IMR-90 (cell line): ENCODE data around the gene MAST3. TPM values are rescaled to one million over a fixed set of nuclear protein-coding genes. Genes with fewer than 3 reads are reported as not detected.

Experiments used
- ATAC-seq: fragments of 200-7000 bp; cut with Tn5 transposase; 2 replicates; pipeline ENCODE4 v1.9.1; 2020; ENCODE audit warnings: low read depth, mild to moderate bottlenecking, moderate library complexity
- BruUV-seq: library from RNA; stranded (reverse); fragments of 400-500 nt; replicated peaks from 2 replicates; lab custom pipeline; 2021; lab: Mats Ljungman, UMichigan
- CTCF ChIA-PET: fragments of 300-600 bp; formaldehyde crosslinking; extraction: SDS; loops from one replicate; lab custom pipeline; 2021; ENCODE audit warnings: antibody characterized with exemption; lab: Yijun Ruan, JAX
- POLR2A ChIA-PET: fragments of 300-600 bp; sonication (Branson Sonifier 250); formaldehyde crosslinking; loops from one replicate; lab custom pipeline; 2022; ENCODE audit warnings: antibody characterized with exemption; ENCODE audit not compliant: unreplicated experiment; lab: Charles Lee
- DNase-seq: peaks from one replicate; pipeline ENCODE4 v3.0.0; 2013
- H2AFZ ChIP-seq: replicated peaks from 2 replicates; pipeline ENCODE3; 2013; ENCODE audit warnings: low read length, mild to moderate bottlenecking; ENCODE audit not compliant: poor library complexity
- H2AK5ac ChIP-seq: 2 replicates; pipeline ENCODE4 v1.6.1; 2013; ENCODE audit warnings: low read depth, low read length, inconsistent platforms
- H2AK9ac ChIP-seq: replicated peaks from 2 replicates; pipeline ENCODE3; 2013; ENCODE audit warnings: mild to moderate bottlenecking, low read depth, low read length, moderate library complexity; ENCODE audit not compliant: poor library complexity
- H2BK120ac ChIP-seq: 2 replicates; pipeline ENCODE4 v1.6.1; 2013; ENCODE audit warnings: low read depth, low read length, inconsistent platforms
- H2BK15ac ChIP-seq: 3 replicates; pipeline ENCODE4 v1.6.1; 2013; ENCODE audit warnings: low read depth, low read length, inconsistent platforms
- H2BK20ac ChIP-seq: 2 replicates; pipeline ENCODE4 v1.6.1; 2013; ENCODE audit warnings: low read depth, mild to moderate bottlenecking, inconsistent platforms, low read length, moderate library complexity
- H2BK5ac ChIP-seq: 2 replicates; pipeline ENCODE4 v1.6.1; 2013; ENCODE audit warnings: mild to moderate bottlenecking, low read depth, low read length, inconsistent platforms; ENCODE audit not compliant: poor library complexity, severe bottlenecking
- H3K14ac ChIP-seq: replicated peaks from 2 replicates; pipeline ENCODE4 v1.6.1; 2013; ENCODE audit warnings: low read depth, low read length, inconsistent platforms
- H3K18ac ChIP-seq: 2 replicates; pipeline ENCODE4 v1.6.1; 2013; ENCODE audit warnings: low read depth, low read length, control low read depth
- H3K23ac ChIP-seq: 2 replicates; pipeline ENCODE4 v1.6.1; 2013; ENCODE audit warnings: low read depth, low read length, inconsistent platforms
- H3K27ac ChIP-seq: 2 replicates; pipeline ENCODE4 v1.5.1; 2013; ENCODE audit warnings: mild to moderate bottlenecking, control low read depth, low read length; ENCODE audit not compliant: insufficient read depth
- H3K27me3 ChIP-seq: 2 replicates; pipeline ENCODE4 v1.6.1; 2013; ENCODE audit warnings: low read length; ENCODE audit not compliant: control insufficient read depth, insufficient read depth
- H3K36me3 ChIP-seq: 2 replicates; pipeline ENCODE4 v1.6.1; 2013; ENCODE audit warnings: low read length, mixed read lengths; ENCODE audit not compliant: control insufficient read depth, insufficient read depth
- H3K4ac ChIP-seq: 2 replicates; pipeline ENCODE4 v1.6.1; 2013; ENCODE audit warnings: low read depth, low read length, inconsistent platforms
- H3K4me1 ChIP-seq: 2 replicates; pipeline ENCODE4 v1.6.1; 2013; ENCODE audit warnings: low read length, mixed read lengths; ENCODE audit not compliant: control insufficient read depth, insufficient read depth
- H3K4me2 ChIP-seq: 2 replicates; pipeline ENCODE4 v1.6.1; 2013; ENCODE audit warnings: low read depth, mild to moderate bottlenecking, control low read depth, low read length, moderate library complexity
- H3K4me3 ChIP-seq: 2 replicates; pipeline ENCODE4 v1.5.1; 2013; ENCODE audit warnings: low read depth, mild to moderate bottlenecking, control low read depth, low read length, moderate library complexity; ENCODE audit not compliant: insufficient read depth
- H3K56ac ChIP-seq: 2 replicates; pipeline ENCODE4 v1.6.1; 2013; ENCODE audit warnings: low read length, inconsistent platforms; ENCODE audit not compliant: insufficient read depth; ENCODE audit errors: extremely low read depth
- H3K79me1 ChIP-seq, 2 experiments: 2 replicates each; pipeline ENCODE4 v1.6.1; 2013; ENCODE audit warnings: low read length in 2 of 2, inconsistent platforms in 1 of 2, low read depth in 1 of 2
- H3K9ac ChIP-seq: 2 replicates; pipeline ENCODE4 v1.6.1; 2013; ENCODE audit warnings: low read depth, low read length, control low read depth
- H3K9me1 ChIP-seq: 2 replicates; pipeline ENCODE4 v1.6.1; 2013; ENCODE audit warnings: low read length, inconsistent platforms; ENCODE audit not compliant: insufficient read depth
- H3K9me3 ChIP-seq: 2 replicates; pipeline ENCODE4 v1.6.1; 2013; ENCODE audit warnings: low read length; ENCODE audit not compliant: control insufficient read depth, insufficient read depth
- H4K20me1 ChIP-seq: 2 replicates; pipeline ENCODE4 v1.6.1; 2013; ENCODE audit warnings: low read length, inconsistent platforms; ENCODE audit not compliant: insufficient read depth
- H4K5ac ChIP-seq: 2 replicates; pipeline ENCODE4 v1.6.1; 2013; ENCODE audit warnings: mild to moderate bottlenecking, low read depth, low read length, control low read depth
- H4K8ac ChIP-seq, 2 experiments: 2 replicates each; pipeline ENCODE4 v1.6.1; 2013; ENCODE audit warnings: low read depth in 2 of 2, low read length in 2 of 2, control low read depth in 1 of 2, inconsistent platforms in 1 of 2
- H4K91ac ChIP-seq: 2 replicates; pipeline ENCODE4 v1.6.1; 2013; ENCODE audit warnings: low read depth, low read length, inconsistent platforms; ENCODE audit not compliant: insufficient read depth
- BHLHE40 ChIP-seq: fragments of 150-350 bp; IDR thresholded peaks from 2 replicates; pipeline ENCODE4 v1.6.1; 2016; ENCODE audit warnings: mild to moderate bottlenecking, low read depth, low read length
- CHD1 ChIP-seq: IDR thresholded peaks from 2 replicates; pipeline ENCODE4 v1.6.1; 2012; ENCODE audit warnings: low read depth, low read length, improper control_type of control experiment
- SMC3 ChIP-seq: fragments of 150-350 bp; IDR thresholded peaks from 2 replicates; pipeline ENCODE4 v1.6.1; 2016; ENCODE audit warnings: low read depth, mild to moderate bottlenecking, antibody characterized with exemption, low read length, moderate library complexity
- WGBS, 2 experiments: methylation state at CpG; one replicate each; pipeline versions ENCODE4 v1.1.5 to v1.1.7; 2013; ENCODE audit warnings: missing lambda C conversion rate in 2 of 2; ENCODE audit not compliant: insufficient read length in 1 of 2; ENCODE audit errors: extremely low coverage in 2 of 2; 5-methylcytosine and 5-hydroxymethylcytosine counted together
- dilution Hi-C: fragments of 300-500 bp; cut with HindIII; formaldehyde crosslinking; loops from one replicate; pipeline ENCODE4 v1.14.3; 2018; ENCODE audit warnings: low sequenced_read_pairs; ENCODE audit not compliant: unreplicated experiment
- in situ Hi-C: fragments of 300-500 bp; cut with MboI; formaldehyde crosslinking; loops from 3 replicates; pipeline ENCODE4 v1.14.3; 2019; ENCODE audit warnings: low sequenced_read_pairs, inconsistent platforms, mixed read lengths
- intact Hi-C: fragments of 100-400 bp; cut with micrococcal nuclease; formaldehyde crosslinking; loops from 2 replicates; pipeline ENCODE4 v1.10.0; 2022
- polyA plus RNA-seq, 3 experiments: library from polyadenylated mRNA; depleted of rRNA; stranded (reverse); fragments of >200 nt; gene quantifications; 2 replicates each; pipeline ENCODE4 v1.2.3, GENCODE V29; 2012; ENCODE audit warnings: low replicate concordance in 1 of 3
- total RNA-seq: library from RNA; depleted of rRNA; stranded (reverse); fragments of >200 nt; gene quantifications from 2 replicates; pipeline ENCODE4 v1.2.3, GENCODE V29; 2012

The MAST3 gene
- total and polyA plus RNA-seq, 2 of the 4 experiments (the other 2 are of a cell fraction) = 1.3 to 4.3 TPM

GRCh38 chr19:18173572-18174288 is 76.2 kb downstream of the MAST3 start, which contains the start of gene IFI30:
TSS of gene IFI30 (plus strand) at chr19:18173813. CDS start at chr19:18173842, 29 bp downstream.
- Histone ChIP-seq H4K20me1 (no peaks in the 10 kb centered on the region), H4K8ac (peak within 1 kb of the TSS in 1 of 2 experiments; percentile 39; a peak in 1 of 4 replicates), H3K14ac (no peak within 1 kb of the TSS), H2AK9ac (peak within 1 kb of the TSS; percentile 30), H4K91ac (no peak within 1 kb of the TSS), H2BK5ac (no peak within 1 kb of the TSS), H3K4me2 (peak within 1 kb of the TSS; percentile 98), H3K9me1 (0 out of 2 replicates have a peak, but pooled peaks cover 3% of the 10 kb centered on the region), H3K4me3 (peak within 1 kb of the TSS; percentile 85), H2BK15ac (no peak within 1 kb of the TSS; the same call in 2 of the 3 replicates), H2AK5ac (peak within 1 kb of the TSS; percentile 25; the same call in 1 of the 2 replicates), H3K27ac (no peak within 1 kb of the TSS), H2BK20ac (no peak within 1 kb of the TSS), H3K9me3 (no peaks in the 10 kb centered on the region), H3K18ac (no peak within 1 kb of the TSS; the same call in 1 of the 2 replicates), H2BK120ac (no peak within 1 kb of the TSS), H3K79me1 (no peaks in the 10 kb centered on the region), H2AFZ (peak within 1 kb of the TSS; percentile 93), H3K4me1 (peaks cover 3% of the 10 kb centered on the region; the same call in 1 of the 2 replicates), H4K5ac (peak within 1 kb of the TSS; percentile 60; the same call in 1 of the 2 replicates), H3K36me3 (peaks cover 6% of the 10 kb centered on the region; the same call in 1 of the 2 replicates), H3K23ac (0 out of 2 replicates have a peak within 1 kb of the TSS, but pooled peaks have one; percentile 27), H3K4ac (peak within 1 kb of the TSS; percentile 41; the same call in 1 of the 2 replicates), H3K27me3 (peaks cover 4% of the 10 kb centered on the region; the same call in 1 of the 2 replicates), H3K9ac (0 out of 2 replicates have a peak within 1 kb of the TSS, but pooled peaks have one; percentile 22), H3K56ac (no peak within 1 kb of the TSS)
- TF ChIP-seq BHLHE40 (peak; percentile 51; the same call in 1 of the 2 replicates), CHD1 (no peak), SMC3 (no peak)
- ATAC-seq (peak; percentile 89), DNase-seq (no peak)
- in situ Hi-C loops = no loop called here
- WGBS, 2 experiments = 1% methylated on average over 32 of the region's 47 CpGs; no CpG with 5 or more reads in 1 of the 2 experiments
- ChIA-PET POLR2A (no interaction called here), CTCF (no interaction called here)
- intact Hi-C loops = loop anchor here (5.0 kb wide), 2 partner anchors 79 to 166 kb away; partner anchors contain the start of gene ARRDC2
- dilution Hi-C loops = no loop called here
- no TSS peak for BruUV-seq
